H7 (cell line): Measurements from ENCODE around the gene COX7B2. TPM values are rescaled to one million over a fixed set of nuclear protein-coding genes. Genes with fewer than 3 reads are reported as not detected.

Experiments
- DNase-seq: peaks from one replicate; pipeline ENCODE4 v3.0.0; 2012
- H3K27me3 ChIP-seq: 2 replicates; pipeline ENCODE4 v1.6.0; 2011; ENCODE audit warnings: mild to moderate bottlenecking, low read length; ENCODE audit not compliant: control insufficient read depth, insufficient read depth
- H3K36me3 ChIP-seq: replicated peaks from 2 replicates; pipeline ENCODE4 v1.5.1; 2011; ENCODE audit warnings: low read length; ENCODE audit not compliant: control insufficient read depth, insufficient read depth
- H3K4me3 ChIP-seq: 2 replicates; pipeline ENCODE4 v1.5.1; 2011; ENCODE audit warnings: low read depth, mild to moderate bottlenecking, control low read depth, low read length, moderate library complexity; ENCODE audit not compliant: insufficient read depth
- total RNA-seq: library from RNA; depleted of rRNA; stranded (reverse); fragments of >200 nt; shearing (Covaris generic); gene quantifications from 2 replicates; pipeline ENCODE4 v1.2.3, GENCODE V29; 2014

The COX7B2 gene
- total RNA-seq, 1 experiment from 2014 or later, result not detected

DNA sequence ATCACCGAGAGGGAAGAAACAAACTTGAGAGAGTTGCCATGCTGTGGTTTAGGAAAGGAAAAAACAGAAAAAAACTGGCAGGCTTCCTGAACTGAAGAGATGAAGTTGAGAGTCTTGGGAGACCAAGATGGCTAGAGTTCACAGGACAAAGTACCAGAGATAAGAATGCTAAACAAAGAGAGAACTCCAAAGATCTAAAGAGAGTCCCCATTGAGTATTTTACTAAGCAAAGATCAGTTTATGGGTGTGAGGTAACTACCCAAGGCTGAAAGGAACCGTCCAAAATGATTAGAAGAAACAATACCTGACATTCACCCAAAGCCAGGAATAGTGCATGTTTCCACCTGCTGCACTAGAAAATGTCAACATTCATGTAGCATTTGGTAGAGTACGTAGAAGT, 21.8 kb upstream of the COX7B2 start:
- DNase-seq, result no peak
- Histone ChIP-seq H3K4me3 (no peak overlapping the region), H3K27me3 (no peaks in the 10 kb centered on the region), H3K36me3 (no peaks in the 10 kb centered on the region)

DNA sequence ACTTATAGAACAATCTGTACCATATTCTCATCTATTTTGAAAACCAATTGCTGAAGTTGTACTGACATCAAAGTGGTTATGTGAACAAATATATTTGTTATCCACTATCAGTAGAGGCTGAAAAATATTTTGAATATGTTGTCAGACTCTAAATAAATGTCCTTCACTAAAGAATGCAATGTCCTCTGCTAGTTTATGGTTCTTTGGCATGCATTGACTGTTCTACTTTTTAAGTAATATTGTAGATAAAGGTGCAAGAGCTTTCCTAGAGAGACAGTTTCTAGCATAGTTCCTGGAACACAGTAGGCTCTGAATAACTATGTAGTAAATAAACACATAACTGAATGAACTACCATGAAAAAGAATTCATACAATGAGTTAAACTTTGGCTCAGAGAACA, 18.2 kb upstream of the COX7B2 start:
- H3K36me3 ChIP-seq, result no peaks in the 10 kb centered on the region
- no peak overlapping the region for H3K4me3 ChIP-seq
- no peak for DNase-seq
- H3K27me3 ChIP-seq, result no peaks in the 10 kb centered on the region

DNA sequence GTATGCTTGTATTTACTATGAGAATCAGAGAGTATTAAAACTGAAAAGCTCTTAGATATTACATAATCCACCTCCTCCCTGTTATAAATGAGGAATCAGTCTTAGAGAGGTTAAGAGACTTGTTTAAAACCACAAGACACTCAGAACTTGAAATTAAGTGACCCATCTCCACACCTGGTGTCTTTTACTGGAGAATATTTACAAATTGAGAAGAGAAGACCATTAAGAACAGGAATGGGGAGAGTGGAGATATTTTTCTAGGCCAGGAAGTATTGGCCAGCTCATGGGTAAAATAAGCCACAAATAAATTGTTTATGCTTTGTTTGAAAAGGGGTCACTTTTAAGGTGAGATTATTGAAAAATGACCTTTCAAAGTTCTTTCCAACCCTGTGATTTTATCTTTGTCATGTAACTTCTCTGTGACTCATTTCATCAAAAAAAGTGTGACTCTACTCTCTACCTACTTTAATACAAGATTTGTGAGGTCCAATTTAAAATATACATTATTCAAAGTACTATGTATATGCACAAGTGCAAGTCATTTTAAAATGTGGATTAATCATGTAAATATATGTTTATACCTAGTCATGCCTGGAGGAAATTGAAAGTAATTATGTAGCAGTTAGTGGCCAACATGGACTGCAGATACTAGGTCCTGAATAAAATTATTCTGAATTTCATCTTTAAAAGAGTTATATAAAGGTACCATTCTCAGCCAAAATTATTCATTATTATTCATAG, 15.9 kb upstream of the COX7B2 start:
- H3K27me3 ChIP-seq, result no peaks in the 10 kb centered on the region
- DNase-seq, result no peak
- no peak overlapping the region for H3K4me3 ChIP-seq
- H3K36me3 ChIP-seq, result no peaks in the 10 kb centered on the region

DNA sequence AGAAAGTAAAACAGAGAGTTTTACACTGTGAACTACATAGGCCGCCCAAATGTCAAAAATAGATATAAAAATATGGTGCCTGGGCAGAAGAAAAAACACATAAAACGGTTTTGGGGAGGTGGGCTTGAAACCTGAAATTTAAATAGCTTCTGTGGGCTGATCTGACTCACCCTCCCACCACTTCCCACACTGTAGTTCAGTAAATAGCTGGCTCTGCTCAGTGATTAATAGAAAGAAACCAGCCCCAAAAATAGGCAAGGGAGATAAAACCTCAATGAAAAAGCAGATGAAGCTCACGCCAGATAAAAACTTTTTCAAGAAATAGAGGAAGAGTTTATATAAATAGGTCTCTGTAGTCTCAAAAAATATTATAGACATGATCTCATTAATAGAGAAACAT, 13.2 kb upstream of the COX7B2 start:
- Histone ChIP-seq H3K36me3 (no peaks in the 10 kb centered on the region), H3K27me3 (no peaks in the 10 kb centered on the region), H3K4me3 (no peak overlapping the region)
- DNase-seq, result no peak

DNA sequence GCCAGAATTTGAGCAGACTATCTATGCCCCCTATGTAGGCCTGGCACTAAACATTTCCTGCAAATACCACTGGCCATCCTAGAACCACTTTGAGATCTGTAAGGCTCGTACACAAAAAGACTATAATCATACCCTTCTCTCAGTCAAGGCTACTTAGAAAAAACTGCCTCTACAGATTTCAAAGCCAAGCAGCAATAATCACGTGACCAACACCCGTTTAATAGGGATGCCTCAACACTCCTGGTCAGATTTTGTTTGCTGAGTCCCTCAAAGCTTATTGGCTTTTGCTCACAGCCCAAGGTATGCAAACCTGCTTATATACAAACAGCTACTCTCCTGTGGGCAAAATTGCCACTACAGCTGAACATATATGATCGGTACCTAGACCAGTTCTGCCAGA, 897 bp downstream of the COX7B2 start:
- no peak for DNase-seq
- Histone ChIP-seq H3K27me3 (no peaks in the 10 kb centered on the region), H3K36me3 (no peaks in the 10 kb centered on the region), H3K4me3 (no peak overlapping the region)

DNA sequence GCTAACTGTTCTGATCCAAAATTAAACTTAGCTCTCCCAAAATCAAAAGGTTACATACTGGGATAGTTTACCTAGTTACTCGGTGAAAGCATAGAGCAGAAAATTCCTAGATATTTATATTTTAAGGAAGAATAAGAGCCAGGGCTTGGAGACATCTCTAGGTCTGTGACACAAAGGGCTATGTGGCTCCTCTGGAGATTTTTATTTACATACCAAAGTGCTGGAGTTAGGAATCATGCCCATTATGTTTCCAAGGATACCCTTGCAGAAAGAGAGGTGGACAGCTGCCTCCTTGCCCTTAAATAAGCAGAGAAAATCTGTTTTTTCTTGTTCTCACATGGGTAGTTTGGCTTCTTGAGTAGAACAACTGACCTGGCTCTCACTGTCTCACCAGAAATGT, 9.0 kb downstream of the COX7B2 start:
- DNase-seq, result no peak
- Histone ChIP-seq H3K27me3 (no peaks in the 10 kb centered on the region), H3K36me3 (no peaks in the 10 kb centered on the region)

DNA sequence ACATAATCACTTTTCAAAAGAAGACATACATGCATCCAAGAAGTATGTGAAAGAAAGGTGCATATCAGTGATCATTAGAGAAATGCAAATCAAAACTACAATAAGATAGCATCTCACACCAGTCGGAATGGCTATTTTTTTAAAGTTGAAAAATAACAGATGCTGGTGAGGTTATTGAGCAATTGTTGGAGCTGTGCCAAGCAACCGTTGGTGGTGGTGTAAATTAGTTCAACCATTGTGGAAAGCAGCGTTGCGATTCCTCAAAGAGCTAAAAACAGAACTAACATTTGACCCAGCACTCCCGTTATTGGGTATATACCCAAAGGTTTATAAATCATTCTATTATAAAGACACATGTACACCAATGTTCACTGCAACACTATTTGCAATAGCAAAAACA, 14.2 kb downstream of the COX7B2 start:
- H3K36me3 ChIP-seq, result no peaks in the 10 kb centered on the region
- DNase-seq, result no peak
- no peak overlapping the region for H3K4me3 ChIP-seq
- no peaks in the 10 kb centered on the region for H3K27me3 ChIP-seq

More for the DNA sequence above, 9.0 kb downstream of the COX7B2 start:
- H3K4me3 ChIP-seq, result no peak overlapping the region

DNA sequence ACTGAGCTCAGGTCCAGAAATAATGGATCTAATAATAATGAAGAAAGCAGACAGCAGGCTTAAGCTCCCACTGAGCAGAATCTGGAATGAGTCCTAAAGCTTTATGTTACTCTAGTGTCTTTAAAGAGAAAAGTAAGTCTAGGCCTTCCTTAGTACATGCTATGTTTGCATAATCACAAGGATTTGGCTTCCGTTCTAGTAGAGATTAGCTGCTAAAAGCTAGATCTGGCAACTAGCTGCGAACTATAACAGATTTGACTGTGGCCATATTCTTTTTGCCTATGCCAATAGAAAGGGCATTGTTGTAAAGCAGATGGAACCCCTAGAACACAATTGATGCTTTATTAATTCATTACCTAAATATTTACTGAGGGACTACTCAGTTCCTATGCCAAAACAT, 19.0 kb downstream of the COX7B2 start:
- DNase-seq, result no peak
- Histone ChIP-seq H3K27me3 (no peaks in the 10 kb centered on the region), H3K4me3 (no peak overlapping the region), H3K36me3 (no peaks in the 10 kb centered on the region)

DNA sequence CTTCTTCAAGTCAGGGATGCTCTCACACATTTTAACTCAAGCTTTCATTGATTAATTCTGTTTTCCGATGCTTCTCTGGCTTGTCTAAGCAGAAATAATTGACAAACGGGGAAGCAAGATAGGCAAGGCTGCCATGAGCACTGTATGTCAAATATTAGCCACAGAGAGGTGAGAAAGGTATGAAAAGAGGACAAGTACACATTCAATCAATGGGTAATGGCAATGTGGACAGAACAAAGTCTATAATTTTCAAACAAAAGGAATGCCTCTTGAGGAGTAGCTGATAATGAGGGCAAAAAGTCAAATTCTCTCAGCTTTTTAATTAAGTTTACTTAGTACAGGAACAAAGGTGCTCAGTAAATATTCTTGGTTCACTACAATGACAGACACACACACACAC, 19.6 kb downstream of the COX7B2 start:
- no peak for DNase-seq
- Histone ChIP-seq H3K36me3 (no peaks in the 10 kb centered on the region), H3K4me3 (no peak overlapping the region), H3K27me3 (no peaks in the 10 kb centered on the region)

DNA sequence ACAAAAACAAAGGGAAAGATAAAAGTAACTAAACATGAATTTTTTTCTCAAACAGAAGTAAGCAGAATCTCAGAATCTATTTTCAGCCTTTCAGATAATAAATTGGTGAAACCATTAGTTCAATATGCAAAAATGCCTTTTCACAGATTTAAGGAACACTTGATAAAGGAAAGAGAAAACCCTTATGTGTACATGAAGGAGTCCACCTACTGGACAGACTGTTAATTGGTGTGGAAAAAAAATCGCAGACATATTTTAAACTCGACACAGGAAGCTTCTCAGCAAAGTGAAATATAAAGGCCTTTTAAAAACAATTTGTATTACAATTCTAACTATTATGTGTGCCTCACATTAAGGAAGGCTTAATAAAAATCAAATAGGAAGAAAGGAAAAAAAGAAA, 22.3 kb downstream of the COX7B2 start:
- Histone ChIP-seq H3K27me3 (no peaks in the 10 kb centered on the region), H3K36me3 (no peaks in the 10 kb centered on the region), H3K4me3 (no peak overlapping the region)
- no peak for DNase-seq

DNA sequence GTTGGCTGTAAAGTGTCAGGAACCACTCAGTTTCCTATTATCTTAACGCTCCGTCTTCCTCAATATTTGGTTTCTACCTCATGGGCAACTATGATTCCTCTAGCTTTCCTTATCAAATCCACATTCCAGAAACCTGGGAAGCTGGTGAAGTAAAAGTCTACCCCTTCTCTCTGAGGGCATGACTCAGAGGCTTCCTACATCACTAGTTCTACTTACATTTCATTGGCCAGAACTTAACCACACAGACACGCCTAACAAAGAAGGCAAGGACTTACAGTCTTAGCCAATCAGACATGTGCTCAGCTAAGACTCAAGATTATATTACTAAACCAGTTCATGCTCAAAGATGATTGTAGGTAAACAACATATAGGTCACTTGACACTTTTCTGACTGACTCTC, 30.4 kb downstream of the COX7B2 start:
- Histone ChIP-seq H3K4me3 (no peak overlapping the region), H3K27me3 (no peaks in the 10 kb centered on the region), H3K36me3 (no peaks in the 10 kb centered on the region)
- no peak for DNase-seq

DNA sequence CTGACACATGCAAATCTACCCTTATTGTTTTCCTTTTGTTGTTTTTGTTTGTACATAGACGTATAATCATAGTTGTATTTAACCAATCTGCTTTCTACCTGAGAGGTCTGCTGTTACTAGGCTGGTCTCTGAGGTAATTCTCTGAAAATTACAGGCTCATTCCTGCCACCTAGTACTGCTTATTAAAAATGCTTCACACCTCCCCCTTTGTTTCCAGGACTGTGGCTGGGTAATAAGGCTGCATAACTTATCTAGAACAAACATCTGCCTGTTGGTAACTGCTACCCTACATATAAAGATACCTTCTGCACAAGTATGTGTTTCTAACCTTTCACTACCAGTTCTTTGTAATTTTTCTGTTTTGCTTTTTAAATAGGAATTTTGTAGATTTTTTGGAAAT, 34.2 kb downstream of the COX7B2 start:
- DNase-seq, result no peak
- Histone ChIP-seq H3K4me3 (no peak overlapping the region), H3K27me3 (no peaks in the 10 kb centered on the region), H3K36me3 (no peaks in the 10 kb centered on the region)

DNA sequence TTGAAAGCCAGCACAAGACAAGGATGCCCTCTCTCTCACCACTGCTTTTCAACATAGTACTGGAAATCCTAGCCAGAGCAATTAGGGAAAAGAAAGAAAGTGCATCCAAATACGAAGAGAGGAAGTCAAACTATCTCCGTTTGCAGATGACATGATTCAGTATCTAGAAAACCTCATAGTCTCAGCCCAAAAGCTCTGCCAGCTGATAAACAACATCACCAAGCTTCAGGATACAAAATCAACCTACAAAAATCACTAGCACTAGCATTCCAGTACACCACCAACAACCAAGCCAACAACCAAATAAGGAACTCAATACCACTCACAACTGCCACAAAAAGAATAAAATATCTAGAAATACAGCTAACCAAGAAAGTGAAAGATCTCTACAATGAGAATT, 38.6 kb downstream of the COX7B2 start:
- no peak overlapping the region for H3K4me3 ChIP-seq
- no peaks in the 10 kb centered on the region for H3K27me3 ChIP-seq
- no peak for DNase-seq
- no peaks in the 10 kb centered on the region for H3K36me3 ChIP-seq

DNA sequence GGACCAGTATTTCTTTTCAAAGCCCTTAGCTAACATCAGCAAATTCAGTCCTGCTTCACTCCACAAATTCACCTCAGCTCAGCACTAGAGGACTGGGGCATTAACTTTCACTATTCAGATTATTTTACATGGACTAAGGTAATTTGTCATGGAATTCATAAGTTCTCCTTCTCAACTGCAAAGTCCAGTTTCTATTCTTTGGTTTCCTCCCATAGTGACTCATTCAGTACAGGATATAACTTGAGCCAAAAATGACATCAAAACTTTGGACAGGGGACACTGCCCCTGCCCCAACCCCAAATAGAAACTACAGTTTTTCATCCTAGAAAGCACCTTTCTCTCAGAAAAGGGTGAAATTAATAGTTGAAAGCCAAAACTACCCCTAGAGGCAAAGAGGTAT, 52.7 kb downstream of the COX7B2 start:
- H3K36me3 ChIP-seq, result no peaks in the 10 kb centered on the region
- H3K4me3 ChIP-seq, result no peak overlapping the region
- DNase-seq, result no peak
- H3K27me3 ChIP-seq, result no peaks in the 10 kb centered on the region

DNA sequence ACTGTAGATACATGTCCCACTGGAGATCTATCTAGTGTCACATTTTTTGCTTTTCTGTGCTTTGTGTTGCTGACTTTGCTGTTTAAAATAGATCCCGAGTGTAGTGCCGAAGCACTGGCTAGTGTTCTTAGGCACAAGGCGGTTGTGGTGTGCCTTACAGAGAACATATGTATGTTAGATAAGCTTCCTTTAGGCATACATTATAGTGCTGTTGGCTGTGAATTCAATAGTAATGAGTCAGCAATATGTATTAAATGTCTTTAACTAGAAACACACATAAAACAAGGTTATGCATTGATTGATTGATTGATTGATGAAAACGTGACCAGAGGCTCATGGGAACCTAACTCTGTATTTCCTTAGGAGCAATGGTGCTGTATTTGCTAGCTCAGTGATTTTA, 56.2 kb downstream of the COX7B2 start:
- no peak for DNase-seq
- H3K36me3 ChIP-seq, result no peaks in the 10 kb centered on the region
- no peak overlapping the region for H3K4me3 ChIP-seq
- H3K27me3 ChIP-seq, result no peaks in the 10 kb centered on the region

DNA sequence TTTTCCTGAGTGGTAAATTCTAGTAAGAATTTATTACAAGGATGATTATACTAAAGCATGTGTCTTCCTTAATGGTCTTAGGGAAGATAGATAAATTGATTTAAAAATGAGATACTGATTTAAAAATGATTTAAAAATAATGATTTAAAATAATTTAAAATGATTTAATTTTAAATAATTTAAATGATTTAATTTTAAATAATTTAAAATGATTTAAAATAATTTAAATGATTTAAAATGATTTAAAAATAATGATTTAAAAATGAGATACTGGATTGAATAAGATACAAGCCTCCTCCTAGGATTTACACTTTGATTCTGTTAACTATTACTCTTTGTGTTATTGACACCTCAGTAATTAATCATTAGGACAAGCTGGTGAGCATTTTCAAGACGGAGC, 59.0 kb downstream of the COX7B2 start:
- H3K4me3 ChIP-seq, result no peak overlapping the region
- no peak for DNase-seq
- H3K36me3 ChIP-seq, result no peaks in the 10 kb centered on the region
- H3K27me3 ChIP-seq, result no peaks in the 10 kb centered on the region
